ENCODE measurements around the gene VPS26A. TPM values are rescaled to one million over a fixed set of nuclear protein-coding genes. Genes with fewer than 3 reads are reported as not detected.
A peak's percentile ranks its signal among the peaks of the same experiment; 100 is the strongest.

The VPS26A gene
- total and polyA plus RNA-seq, 2 experiments from 2014 or later, result 12.8 to 53.9 TPM

- no peak overlapping the region for H3K4me3 ChIP-seq
- no peak overlapping the region for H3K27ac ChIP-seq
- DNase-seq (ENCODE audit: low read depth in 1 of 2, low spot score in 1 of 2), result peak in 1 of 2 donors; percentile 65
- H3K27me3 ChIP-seq, result no peaks in the 10 kb centered on the region
- H3K4me1 ChIP-seq (ENCODE audit: low read depth), result no peaks in the 10 kb centered on the region
- no peaks in the 10 kb centered on the region for H3K36me3 ChIP-seq
- no peak for TF ChIP-seq CTCF (IDR thresholded peaks at IDR 0.05; ENCODE audit: low read depth, low read length)
- H3K9me3 ChIP-seq (ENCODE audit: low read depth), result no peaks in the 10 kb centered on the region
Measured at GRCh38 chr10:69097729-69098128, 26.2 kb upstream of the VPS26A start.

GRCh38 chr10:69100136-69100872 lies 23.7 kb upstream of the VPS26A start:
- H3K27ac ChIP-seq, result no peak overlapping the region
- H3K4me3 ChIP-seq, result no peak overlapping the region
- no peaks in the 10 kb centered on the region for H3K9me3 ChIP-seq (ENCODE audit: low read depth)
- H3K27me3 ChIP-seq, result no peaks in the 10 kb centered on the region
- TF ChIP-seq CTCF (IDR thresholded peaks at IDR 0.05; ENCODE audit: low read depth, low read length), result no peak
- H3K36me3 ChIP-seq, result no peaks in the 10 kb centered on the region
- DNase-seq (ENCODE audit: low read depth in 1 of 2, low spot score in 1 of 2), result peak in 1 of 2 donors; percentile 37
- H3K4me1 ChIP-seq (ENCODE audit: low read depth), result no peaks in the 10 kb centered on the region

- peaks cover under 1% of the 10 kb centered on the region for H3K4me1 ChIP-seq (ENCODE audit: low read depth)
- no peak overlapping the region for H3K27ac ChIP-seq
- H3K36me3 ChIP-seq, result no peaks in the 10 kb centered on the region
- no peak for TF ChIP-seq CTCF (IDR thresholded peaks at IDR 0.05; ENCODE audit: low read depth, low read length)
- no peaks in the 10 kb centered on the region for H3K27me3 ChIP-seq
- no peaks in the 10 kb centered on the region for H3K9me3 ChIP-seq (ENCODE audit: low read depth)
- H3K4me3 ChIP-seq, result no peak overlapping the region
- peak in 1 of 2 donors; percentile 84 for DNase-seq (ENCODE audit: low read depth in 1 of 2, low spot score in 1 of 2)
Measured at GRCh38 chr10:69101451-69102095, 22.4 kb upstream of the VPS26A start.

- H3K27ac ChIP-seq, result no peak overlapping the region
- peaks cover 4% of the 10 kb centered on the region for H3K4me1 ChIP-seq (ENCODE audit: low read depth)
- H3K36me3 ChIP-seq, result no peaks in the 10 kb centered on the region
- H3K9me3 ChIP-seq (ENCODE audit: low read depth), result no peaks in the 10 kb centered on the region
- no peak for TF ChIP-seq CTCF (IDR thresholded peaks at IDR 0.05; ENCODE audit: low read depth, low read length)
- DNase-seq (ENCODE audit: low read depth in 1 of 2, low spot score in 1 of 2), result no peak
- H3K4me3 ChIP-seq, result no peak overlapping the region
- H3K27me3 ChIP-seq, result no peaks in the 10 kb centered on the region
Measured at GRCh38 chr10:69102440-69102839, 21.5 kb upstream of the VPS26A start.

- no peaks in the 10 kb centered on the region for H3K27me3 ChIP-seq
- no peak for DNase-seq (ENCODE audit: low read depth in 1 of 2, low spot score in 1 of 2)
Measured at GRCh38 chr10:69103784-69104183, 20.2 kb upstream of the VPS26A start.

More at GRCh38 chr10:69103784-69104183, 20.2 kb upstream of the VPS26A start:
- Histone ChIP-seq H3K9me3 (ENCODE audit: low read depth) (no peaks in the 10 kb centered on the region), H3K27ac (no peak overlapping the region), H3K4me1 (ENCODE audit: low read depth) (peaks cover 4% of the 10 kb centered on the region), H3K4me3 (no peak overlapping the region), H3K36me3 (no peaks in the 10 kb centered on the region)
- TF ChIP-seq CTCF (IDR thresholded peaks at IDR 0.05; ENCODE audit: low read depth, low read length), result no peak
